Astrocyte (in vitro differentiated cells and primary cell): Measurements from ENCODE around the gene BACH2. TPM values are rescaled to one million over a fixed set of nuclear protein-coding genes. Genes with fewer than 3 reads are reported as not detected.

Experiments
- DNase-seq: peaks from one replicate; pipeline ENCODE4 v3.0.0-alpha.2; 2010; ENCODE audit warnings: low read depth
- FAIRE-seq: peaks from 2 replicates; lab custom pipeline; 2011; peaks lifted over from hg19 to GRCh38; lab: Jason Lieb, UNC
- H2AFZ ChIP-seq: 2 replicates; pipeline ENCODE4 v1.6.0; 2012; ENCODE audit warnings: low read depth, low read length, inconsistent platforms
- H3K27ac ChIP-seq: 2 replicates; pipeline ENCODE4 v1.5.1; 2011; ENCODE audit warnings: low read depth, low read length, inconsistent platforms
- H3K27me3 ChIP-seq: 2 replicates; pipeline ENCODE4 v1.6.0; 2011; ENCODE audit warnings: low read length, inconsistent platforms; ENCODE audit not compliant: insufficient read depth
- H3K36me3 ChIP-seq: 2 replicates; pipeline ENCODE4 v1.5.1; 2011; ENCODE audit warnings: low read length, inconsistent platforms; ENCODE audit not compliant: insufficient read depth
- H3K4me1 ChIP-seq: 2 replicates; pipeline ENCODE4 v1.5.1; 2011; ENCODE audit warnings: low read length, inconsistent platforms; ENCODE audit not compliant: insufficient read depth
- H3K4me2 ChIP-seq: 2 replicates; pipeline ENCODE4 v1.6.0; 2012; ENCODE audit warnings: low read length, inconsistent platforms
- H3K4me3 ChIP-seq: 2 replicates; pipeline ENCODE4 v1.5.1; 2011; ENCODE audit warnings: low read depth, mild to moderate bottlenecking, low read length, inconsistent platforms; ENCODE audit not compliant: insufficient read depth
- H3K79me2 ChIP-seq: 2 replicates; pipeline ENCODE4 v1.6.0; 2012; ENCODE audit warnings: mild to moderate bottlenecking, low read length, inconsistent platforms; ENCODE audit not compliant: insufficient read depth
- H3K9ac ChIP-seq: 2 replicates; pipeline ENCODE4 v1.6.0; 2012; ENCODE audit warnings: mild to moderate bottlenecking, low read length, inconsistent platforms
- H3K9me3 ChIP-seq: 2 replicates; pipeline ENCODE4 v1.5.1; 2012; ENCODE audit warnings: low read depth, mild to moderate bottlenecking, low read length, inconsistent platforms; ENCODE audit not compliant: insufficient read depth
- H4K20me1 ChIP-seq: 2 replicates; pipeline ENCODE4 v1.6.0; 2012; ENCODE audit warnings: low read length, inconsistent platforms; ENCODE audit not compliant: insufficient read depth
- H3K27ac Mint-ChIP-seq: one replicate; pipeline ENCODE4 v1.8.0; 2021; ENCODE audit warnings: mild to moderate bottlenecking, mixed read lengths; ENCODE audit not compliant: unreplicated experiment
- H3K27me3 Mint-ChIP-seq: one replicate; pipeline ENCODE4 v1.8.0; 2021; ENCODE audit warnings: low read depth, mixed read lengths; ENCODE audit not compliant: unreplicated experiment
- H3K36me3 Mint-ChIP-seq: one replicate; pipeline ENCODE4 v1.8.0; 2021; ENCODE audit warnings: low read depth, mixed read lengths; ENCODE audit not compliant: unreplicated experiment
- H3K4me1 Mint-ChIP-seq: one replicate; pipeline ENCODE4 v1.8.0; 2021; ENCODE audit warnings: low read depth, mixed read lengths; ENCODE audit not compliant: unreplicated experiment
- H3K4me3 Mint-ChIP-seq: one replicate; pipeline ENCODE4 v1.8.0; 2021; ENCODE audit warnings: mild to moderate bottlenecking, moderate library complexity, mixed read lengths; ENCODE audit not compliant: unreplicated experiment
- H3K9me3 Mint-ChIP-seq: one replicate; pipeline ENCODE4 v1.8.0; 2021; ENCODE audit warnings: mild to moderate bottlenecking, mixed read lengths; ENCODE audit not compliant: unreplicated experiment
- EZH2 ChIP-seq: IDR thresholded peaks from 2 replicates; pipeline ENCODE4 v1.6.1; 2012; ENCODE audit warnings: mild to moderate bottlenecking, low read length, inconsistent platforms; ENCODE audit not compliant: insufficient read depth
- total RNA-seq: library from RNA; stranded (reverse); gene quantifications from 2 replicates; pipeline ENCODE4 v1.2.1, GENCODE V29; 2021
- TF ChIP-seq, protein P1 (sequence below): IDR thresholded peaks from 2 replicates; pipeline ENCODE4 v1.5.1; 2011; ENCODE audit warnings: low read depth, mild to moderate bottlenecking, inconsistent platforms, low read length, moderate library complexity; ENCODE audit not compliant: insufficient read depth

BACH2 gene
- total RNA-seq, 1 donor from 2014 or later: 17.5 TPM

DNA sequence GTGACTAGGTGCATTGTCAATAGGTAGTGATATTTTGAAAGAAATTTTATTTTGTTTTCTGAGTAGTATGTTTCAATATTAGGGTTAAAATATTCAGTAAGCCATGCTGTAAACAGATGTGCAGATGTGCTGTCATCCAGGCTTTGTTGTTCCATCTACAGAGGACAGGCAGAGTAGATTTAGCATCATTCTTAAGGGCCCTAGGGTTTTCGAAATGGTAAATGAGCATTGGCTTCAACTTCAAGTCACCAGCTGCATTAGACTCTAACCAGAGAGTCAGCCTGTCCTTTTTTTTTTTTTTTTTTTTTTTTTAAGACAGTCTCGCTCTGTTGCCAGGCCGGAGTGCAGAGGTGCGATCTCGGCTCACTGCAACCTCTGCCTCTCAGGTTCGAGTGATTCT is 27.1 kb upstream of the BACH2 start:
- Histone ChIP-seq H3K27ac (no peak overlapping the region), H3K79me2 (no peaks in the 10 kb centered on the region), H3K27me3 (no peaks in the 10 kb centered on the region), H3K4me2 (no peak overlapping the region), H3K4me3 (no peak overlapping the region), H3K4me1 (no peaks in the 10 kb centered on the region), H3K9me3 (no peaks in the 10 kb centered on the region), H2AFZ (no peak overlapping the region), H3K9ac (no peak overlapping the region), H3K36me3 (no peaks in the 10 kb centered on the region), H4K20me1 (no peaks in the 10 kb centered on the region)
- DNase-seq (no peak), FAIRE-seq (no peak)
- Mint-ChIP-seq H3K36me3 (no peaks in the 10 kb centered on the region), H3K4me1 (peaks cover 2% of the 10 kb centered on the region), H3K27ac (no peak overlapping the region), H3K27me3 (no peaks in the 10 kb centered on the region), H3K4me3 (no peak overlapping the region), H3K9me3 (no peaks in the 10 kb centered on the region)
- no peak for TF ChIP-seq EZH2
- TF ChIP-seq, protein P1, sequence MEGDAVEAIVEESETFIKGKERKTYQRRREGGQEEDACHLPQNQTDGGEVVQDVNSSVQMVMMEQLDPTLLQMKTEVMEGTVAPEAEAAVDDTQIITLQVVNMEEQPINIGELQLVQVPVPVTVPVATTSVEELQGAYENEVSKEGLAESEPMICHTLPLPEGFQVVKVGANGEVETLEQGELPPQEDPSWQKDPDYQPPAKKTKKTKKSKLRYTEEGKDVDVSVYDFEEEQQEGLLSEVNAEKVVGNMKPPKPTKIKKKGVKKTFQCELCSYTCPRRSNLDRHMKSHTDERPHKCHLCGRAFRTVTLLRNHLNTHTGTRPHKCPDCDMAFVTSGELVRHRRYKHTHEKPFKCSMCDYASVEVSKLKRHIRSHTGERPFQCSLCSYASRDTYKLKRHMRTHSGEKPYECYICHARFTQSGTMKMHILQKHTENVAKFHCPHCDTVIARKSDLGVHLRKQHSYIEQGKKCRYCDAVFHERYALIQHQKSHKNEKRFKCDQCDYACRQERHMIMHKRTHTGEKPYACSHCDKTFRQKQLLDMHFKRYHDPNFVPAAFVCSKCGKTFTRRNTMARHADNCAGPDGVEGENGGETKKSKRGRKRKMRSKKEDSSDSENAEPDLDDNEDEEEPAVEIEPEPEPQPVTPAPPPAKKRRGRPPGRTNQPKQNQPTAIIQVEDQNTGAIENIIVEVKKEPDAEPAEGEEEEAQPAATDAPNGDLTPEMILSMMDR: no peak

DNA sequence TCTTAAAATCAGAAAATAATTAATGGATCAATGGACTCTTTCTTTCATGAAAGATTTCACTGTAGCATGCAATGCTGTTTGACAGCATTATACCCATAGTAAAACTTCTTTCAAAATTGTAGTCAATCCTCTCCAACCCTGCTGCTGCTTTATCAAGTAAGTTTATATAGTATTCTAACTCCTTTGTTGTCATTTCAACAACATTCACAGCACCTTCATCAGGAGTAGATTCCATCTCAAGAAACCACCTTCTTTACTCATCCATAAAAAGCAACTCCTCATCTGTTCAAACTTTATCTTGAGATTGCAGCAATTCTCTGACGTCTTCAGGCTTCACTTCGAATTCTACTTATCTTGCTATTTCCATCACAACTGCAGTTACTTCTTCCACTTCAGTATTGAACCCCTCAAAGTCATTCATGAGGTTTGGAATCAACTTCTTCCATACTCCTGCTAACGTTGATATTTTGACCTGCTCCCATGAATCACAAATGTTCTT is 26.4 kb upstream of the BACH2 start:
- no peaks in the 10 kb centered on the region for H3K27me3 Mint-ChIP-seq

More for the DNA sequence above, 26.4 kb upstream of the BACH2 start:
- no peak overlapping the region for H3K27ac Mint-ChIP-seq
- no peaks in the 10 kb centered on the region for H3K9me3 ChIP-seq
- no peak overlapping the region for H3K9ac ChIP-seq
- H2AFZ ChIP-seq: no peak overlapping the region
- FAIRE-seq (no peak), DNase-seq (no peak)
- no peak overlapping the region for H3K27ac ChIP-seq
- H3K4me1 ChIP-seq: no peaks in the 10 kb centered on the region
- no peaks in the 10 kb centered on the region for H3K27me3 ChIP-seq
- H3K79me2 ChIP-seq: no peaks in the 10 kb centered on the region
- no peak overlapping the region for H3K4me3 Mint-ChIP-seq
- H4K20me1 ChIP-seq: no peaks in the 10 kb centered on the region
- no peak overlapping the region for H3K4me2 ChIP-seq
- peaks cover 1% of the 10 kb centered on the region for H3K4me1 Mint-ChIP-seq
- no peak for TF ChIP-seq EZH2
- TF ChIP-seq, protein P1: no peak
- no peaks in the 10 kb centered on the region for H3K36me3 Mint-ChIP-seq
- H3K36me3 ChIP-seq: no peaks in the 10 kb centered on the region
- H3K9me3 Mint-ChIP-seq: no peaks in the 10 kb centered on the region
- H3K4me3 ChIP-seq: no peak overlapping the region
